ENCODE results near the gene FARP1.
"Not testable (repeated sequence)": the region's sequence is repeated elsewhere in the genome, so short reads cannot be mapped to it uniquely, and the experiment has no call there.

The FARP1 gene

GRCh38 chr13:98342953-98343352 lies 200.1 kb downstream of the FARP1 start:
- no peak for DNase-seq

- DNase-seq = no peak
Measured at GRCh38 chr13:98343461-98343860, 200.6 kb downstream of the FARP1 start.

GRCh38 chr13:98344392-98344791 lies 201.5 kb downstream of the FARP1 start:
- no peak for DNase-seq

- no peak for DNase-seq
Measured at GRCh38 chr13:98345107-98345935, 202.4 kb downstream of the FARP1 start.

- DNase-seq = no peak
Measured at GRCh38 chr13:98346904-98347636, 204.2 kb downstream of the FARP1 start.

- no peak for DNase-seq
Measured at GRCh38 chr13:98347756-98348155, 204.9 kb downstream of the FARP1 start.

- DNase-seq = no peak
Measured at GRCh38 chr13:98348466-98349200, 205.7 kb downstream of the FARP1 start.

- DNase-seq = no peak
Measured at GRCh38 chr13:98349731-98350305, 206.9 kb downstream of the FARP1 start.

GRCh38 chr13:98350746-98351330 lies 207.9 kb downstream of the FARP1 start:
- no peak for DNase-seq

- no peak for DNase-seq
Measured at GRCh38 chr13:98351636-98352035, 208.7 kb downstream of the FARP1 start.

- no peak for DNase-seq
Measured at GRCh38 chr13:98352226-98352625, 209.3 kb downstream of the FARP1 start.

GRCh38 chr13:98353750-98354149 lies 210.9 kb downstream of the FARP1 start:
- DNase-seq = no peak

GRCh38 chr13:98358937-98359336 lies 216.0 kb downstream of the FARP1 start:
- DNase-seq = no peak

- DNase-seq = no peak
Measured at GRCh38 chr13:98360545-98360944, 217.7 kb downstream of the FARP1 start.

- no peak for DNase-seq
Measured at GRCh38 chr13:98363326-98363725, 220.4 kb downstream of the FARP1 start.

GRCh38 chr13:98364179-98364578 lies 221.3 kb downstream of the FARP1 start:
- DNase-seq = no peak

GRCh38 chr13:98364647-98365046 lies 221.8 kb downstream of the FARP1 start:
- no peak for DNase-seq

GRCh38 chr13:98365302-98365701 lies 222.4 kb downstream of the FARP1 start:
- no peak for DNase-seq

- no peak for DNase-seq
Measured at GRCh38 chr13:98366010-98366409, 223.1 kb downstream of the FARP1 start.

- DNase-seq = no peak
Measured at GRCh38 chr13:98366443-98366842, 223.5 kb downstream of the FARP1 start.

GRCh38 chr13:98366959-98367358 lies 224.1 kb downstream of the FARP1 start:
- DNase-seq = no peak

- no peak for DNase-seq
Measured at GRCh38 chr13:98368019-98368418, 225.1 kb downstream of the FARP1 start.

GRCh38 chr13:98369520-98369919 lies 226.6 kb downstream of the FARP1 start:
- not testable (repeated sequence) for DNase-seq
